Stimulated activated naive CD4-positive, alpha-beta T cell (primary cell): ENCODE data around the gene AIRE.
A peak's percentile ranks its signal among the peaks of the same experiment; 100 is the strongest.
"Not testable (repeated sequence)": the region's sequence is repeated elsewhere in the genome, so short reads cannot be mapped to it uniquely, and the experiment has no call there.

Experiments
- DNase-seq, 6 experiments: peaks; one replicate each; lab custom pipeline; 2025; lab: John Stamatoyannopoulos, UW

The AIRE gene

DNA sequence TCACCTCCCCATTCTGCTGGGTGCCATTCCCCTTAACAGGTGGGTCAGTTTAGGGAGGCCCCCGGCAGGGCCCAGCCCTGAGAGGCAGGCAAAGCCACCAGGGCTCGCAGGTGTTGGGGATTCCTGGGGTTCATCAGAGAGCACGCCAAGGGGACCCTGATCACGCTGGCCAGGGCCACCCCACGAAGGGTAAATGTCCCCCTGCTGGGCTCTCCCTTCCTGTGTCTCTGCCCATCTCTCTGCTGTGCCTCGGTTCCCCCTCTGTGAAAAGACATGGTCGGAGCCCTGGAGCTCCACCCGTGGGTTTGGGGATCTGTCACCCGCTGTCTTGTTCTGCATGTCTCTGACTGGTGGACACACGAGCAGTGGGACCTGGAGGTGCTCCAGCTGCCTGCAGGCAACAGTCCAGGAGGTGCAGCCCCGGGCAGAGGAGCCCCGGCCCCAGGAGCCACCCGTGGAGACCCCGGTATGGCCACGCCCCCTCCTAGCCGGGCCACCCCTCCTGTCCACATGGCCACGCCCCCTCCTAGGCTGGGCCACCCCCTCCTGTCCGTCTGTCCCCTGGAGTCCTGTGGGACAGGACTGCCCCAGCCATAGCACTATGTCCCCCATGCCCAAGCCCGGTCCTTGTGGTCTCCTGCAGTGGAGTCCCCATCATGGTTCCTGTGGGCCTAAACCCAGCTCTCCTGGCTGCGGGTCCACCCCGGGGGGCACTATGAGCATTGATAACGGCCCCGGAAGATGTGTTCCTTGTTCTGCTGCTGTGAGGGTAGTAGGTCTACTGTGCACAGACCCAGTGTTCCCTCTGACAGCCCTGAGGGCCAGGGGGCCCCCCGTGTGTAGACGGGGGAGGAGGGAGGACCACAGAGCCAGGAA, 6.5 kb downstream of the AIRE start:
- DNase-seq, result no peak

DNA sequence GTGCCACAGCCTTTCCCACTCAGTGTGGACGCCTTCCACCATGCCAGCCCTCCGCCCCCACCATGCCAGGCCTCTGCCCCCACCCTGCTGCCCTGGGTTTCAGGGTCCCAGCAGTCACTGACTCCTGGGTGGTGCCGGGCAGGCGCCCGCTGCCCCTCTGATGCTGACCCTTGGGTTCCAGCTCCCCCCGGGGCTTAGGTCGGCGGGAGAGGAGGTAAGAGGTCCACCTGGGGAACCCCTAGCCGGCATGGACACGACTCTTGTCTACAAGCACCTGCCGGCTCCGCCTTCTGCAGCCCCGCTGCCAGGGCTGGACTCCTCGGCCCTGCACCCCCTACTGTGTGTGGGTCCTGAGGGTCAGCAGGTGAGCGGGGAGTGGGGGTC, 7.1 kb downstream of the AIRE start:
- DNase-seq, result no peak

DNA sequence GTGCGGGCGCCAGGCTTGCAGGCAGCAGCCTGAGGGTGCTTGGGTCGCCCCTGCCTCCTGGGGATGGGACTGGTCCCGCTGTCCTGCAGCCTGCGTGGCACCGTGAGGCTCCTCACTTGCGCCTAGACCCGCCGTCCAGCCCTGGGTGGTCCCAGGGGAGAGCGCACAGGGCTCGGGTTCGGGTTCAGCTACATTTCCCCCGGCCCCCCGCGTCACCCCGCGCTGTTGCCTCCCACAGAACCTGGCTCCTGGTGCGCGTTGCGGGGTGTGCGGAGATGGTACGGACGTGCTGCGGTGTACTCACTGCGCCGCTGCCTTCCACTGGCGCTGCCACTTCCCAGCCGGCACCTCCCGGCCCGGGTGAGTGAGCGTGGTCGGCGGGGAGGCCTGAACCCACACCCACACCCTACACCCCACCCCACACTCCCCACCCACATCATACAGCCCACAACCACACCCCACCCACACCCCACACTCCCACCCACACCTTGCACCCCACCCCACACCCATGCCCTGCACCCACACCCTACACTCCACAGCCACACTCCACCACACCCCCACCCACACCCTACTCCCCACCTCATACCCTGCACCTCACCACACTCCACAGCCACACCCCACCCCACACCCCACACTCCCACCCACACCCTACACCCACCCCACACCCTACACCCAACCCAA, 8.0 kb downstream of the AIRE start:
- peak in 3 of 6 experiments; percentile 10 to 61 (median 14) for DNase-seq

DNA sequence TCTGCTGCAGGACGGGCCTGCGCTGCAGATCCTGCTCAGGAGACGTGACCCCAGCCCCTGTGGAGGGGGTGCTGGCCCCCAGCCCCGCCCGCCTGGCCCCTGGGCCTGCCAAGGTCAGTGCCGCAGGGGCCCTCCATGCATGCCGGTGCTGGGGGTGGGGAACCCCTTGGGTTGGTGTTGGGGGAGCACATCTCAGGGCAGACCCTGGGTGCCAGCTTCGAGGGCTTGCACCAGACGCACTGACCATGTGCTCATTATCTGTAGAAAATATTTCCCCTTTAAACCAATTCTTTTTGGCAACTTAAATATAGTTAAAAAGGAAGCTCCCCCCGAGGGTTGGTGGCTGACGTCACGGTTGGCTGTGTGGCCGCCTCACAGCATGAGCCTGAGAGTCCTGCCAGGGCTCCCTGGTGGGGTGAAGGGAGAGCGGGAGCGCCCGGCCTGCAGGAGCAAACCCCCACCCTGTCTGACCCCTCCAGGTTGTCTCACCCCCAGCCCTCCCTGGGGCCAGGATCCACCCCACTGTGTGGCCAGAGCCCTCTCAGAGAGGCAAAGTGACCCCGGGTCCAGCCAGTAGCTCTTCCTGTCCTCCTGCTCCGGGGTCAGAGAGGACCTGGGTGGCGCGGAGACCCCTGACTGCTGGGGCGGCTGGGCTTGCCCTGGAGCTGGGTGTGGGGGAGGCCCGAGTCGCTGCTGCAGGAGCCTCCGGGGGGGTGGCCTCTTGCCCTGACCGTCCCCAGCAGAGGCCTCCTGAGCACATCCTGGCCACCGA, 8.9 kb downstream of the AIRE start:
- peak in 1 of 6 experiments; percentile 11 for DNase-seq

DNA sequence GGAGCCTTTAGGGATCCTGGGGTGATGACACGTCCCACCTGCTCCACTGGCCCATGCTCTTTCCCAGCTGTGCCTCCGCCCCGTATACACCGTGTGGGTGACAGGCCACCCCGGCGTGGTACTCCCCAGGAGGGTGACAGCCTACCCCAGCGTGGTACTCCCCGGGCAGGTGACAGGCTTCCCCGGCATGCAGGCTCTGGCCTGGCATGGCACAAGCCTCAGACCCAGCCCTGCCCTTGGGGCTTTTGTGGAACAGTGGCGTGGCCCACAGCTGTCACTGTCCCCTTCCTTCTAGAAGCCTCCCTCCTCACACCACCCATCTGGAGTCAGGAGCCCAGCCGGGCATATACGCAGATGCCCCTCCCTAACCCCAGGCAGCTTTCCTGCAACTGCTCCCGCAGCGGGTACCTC, 9.5 kb downstream of the AIRE start:
- no peak for DNase-seq

DNA sequence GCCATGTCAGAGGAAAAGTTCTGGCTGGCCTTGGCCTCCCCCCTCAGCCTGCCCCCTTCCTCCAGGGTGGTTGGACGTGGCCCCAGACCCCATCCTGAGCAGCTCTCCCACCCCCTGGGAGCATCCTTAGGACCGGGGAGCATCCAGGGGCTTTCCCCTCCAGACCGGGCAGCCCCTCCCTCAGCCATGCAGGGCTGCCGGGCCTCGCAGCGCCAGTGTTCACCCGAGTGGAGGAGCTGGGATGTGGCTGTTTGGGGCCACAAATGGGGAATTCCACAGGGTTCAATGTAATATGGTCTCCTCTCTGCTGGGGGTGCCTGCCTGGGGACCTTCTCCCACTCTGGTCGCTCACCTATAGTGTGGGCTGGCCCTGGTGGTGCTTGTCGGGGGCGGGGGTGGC, 10.0 kb downstream of the AIRE start:
- DNase-seq, result no peak

DNA sequence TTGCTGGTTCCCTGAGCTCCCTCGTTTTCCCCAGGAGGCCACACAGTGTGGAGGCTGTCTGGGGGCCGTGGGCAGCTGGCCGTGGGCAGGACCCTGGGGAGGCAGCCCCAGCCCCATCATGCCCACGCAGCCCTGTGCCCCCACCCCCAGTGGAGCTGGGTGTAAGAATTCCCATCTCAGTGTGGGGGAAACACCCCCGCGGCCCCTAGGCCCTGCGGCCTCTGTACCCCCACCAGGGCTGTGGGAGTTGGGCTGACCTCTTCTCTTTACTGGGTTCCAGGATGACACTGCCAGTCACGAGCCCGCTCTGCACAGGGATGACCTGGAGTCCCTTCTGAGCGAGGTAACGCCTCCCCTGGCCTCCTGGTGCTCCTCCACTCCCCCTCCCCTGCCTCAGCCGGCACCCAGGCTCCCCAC, 10.4 kb downstream of the AIRE start:
- DNase-seq, result no peak

DNA sequence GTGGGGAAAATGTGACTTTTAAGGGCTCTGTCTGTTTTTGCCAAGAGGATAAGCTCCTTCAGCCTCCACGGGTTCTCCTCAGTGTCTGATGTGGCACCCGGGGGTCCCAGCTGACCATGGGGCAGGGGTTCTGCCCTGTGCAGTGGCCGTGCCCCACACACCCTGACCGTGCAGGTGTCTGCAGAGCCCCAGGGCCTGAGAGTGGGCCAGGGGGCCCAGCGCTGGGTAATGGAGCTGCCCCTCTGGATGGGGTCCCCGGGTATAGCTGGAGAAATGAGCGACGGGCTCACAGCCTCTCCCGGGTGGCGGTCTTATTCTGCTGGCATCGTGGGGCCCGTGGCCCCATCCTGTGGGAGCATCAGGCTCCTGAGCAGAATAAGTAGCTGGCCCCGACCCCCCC, 11.2 kb downstream of the AIRE start:
- DNase-seq, result no peak

DNA sequence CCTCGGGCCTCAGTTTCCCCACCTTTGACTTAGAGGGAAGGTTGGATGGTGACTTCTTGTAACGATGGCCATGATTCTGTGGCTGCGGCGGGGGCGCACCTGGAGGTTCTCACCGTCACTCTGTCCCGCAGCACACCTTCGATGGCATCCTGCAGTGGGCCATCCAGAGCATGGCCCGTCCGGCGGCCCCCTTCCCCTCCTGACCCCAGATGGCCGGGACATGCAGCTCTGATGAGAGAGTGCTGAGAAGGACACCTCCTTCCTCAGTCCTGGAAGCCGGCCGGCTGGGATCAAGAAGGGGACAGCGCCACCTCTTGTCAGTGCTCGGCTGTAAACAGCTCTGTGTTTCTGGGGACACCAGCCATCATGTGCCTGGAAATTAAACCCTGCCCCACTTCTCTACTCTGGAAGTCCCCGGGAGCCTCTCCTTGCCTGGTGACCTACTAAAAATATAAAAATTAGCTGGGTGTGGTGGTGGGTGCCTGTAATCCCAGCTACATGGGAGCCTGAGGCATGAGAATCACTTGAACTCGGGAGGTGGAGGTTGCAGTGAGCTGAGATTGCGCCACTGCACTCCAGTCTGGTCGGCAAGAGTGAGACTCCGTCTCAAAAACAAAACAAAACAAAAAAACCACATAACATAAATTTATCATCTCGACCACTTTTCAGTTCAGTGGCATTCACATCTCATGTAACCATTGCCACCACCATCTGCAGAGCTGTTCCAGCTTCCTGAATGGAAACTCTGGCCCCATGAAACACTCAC, 12.0 kb downstream of the AIRE start:
- DNase-seq, result peak; percentile 50 to 64 (median 56)

DNA sequence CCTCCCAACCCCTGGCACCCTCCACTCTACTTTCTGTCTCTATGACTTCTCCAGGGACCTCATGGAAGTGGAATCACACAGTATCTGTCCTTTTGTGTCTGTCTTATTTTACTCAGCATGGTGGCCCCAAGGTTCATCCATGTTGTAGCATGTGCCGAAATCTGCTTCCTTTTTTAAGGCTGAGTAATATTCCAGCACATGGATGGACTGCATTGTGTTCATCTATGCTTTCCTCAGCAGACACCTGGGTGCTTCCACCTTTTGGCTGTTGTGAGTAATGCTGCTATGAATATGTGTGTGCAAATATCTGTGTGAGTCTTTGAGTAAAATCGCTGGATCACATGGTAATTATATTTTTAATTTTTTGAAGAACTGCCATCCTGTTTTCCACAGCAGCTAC, 12.6 kb downstream of the AIRE start:
- DNase-seq, result no peak

DNA sequence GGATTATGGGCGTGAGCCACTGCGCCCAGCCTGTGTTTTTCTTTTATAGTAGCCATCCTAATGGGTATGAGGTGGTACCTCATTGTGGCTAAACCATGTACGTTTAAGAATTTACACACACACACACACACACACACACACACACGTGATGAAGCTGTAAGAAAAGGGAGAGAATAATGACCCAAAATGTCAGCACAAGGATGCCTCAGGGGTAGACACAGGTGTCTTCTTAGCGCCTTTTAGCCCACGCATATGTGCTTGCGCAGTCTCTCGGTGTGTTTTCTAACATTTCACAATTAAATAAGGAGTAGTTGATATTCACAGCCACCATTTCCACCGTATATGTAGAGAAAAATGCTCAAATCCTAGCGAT, 13.4 kb downstream of the AIRE start:
- peak in 2 of 6 experiments; percentile 23 to 43 for DNase-seq

DNA sequence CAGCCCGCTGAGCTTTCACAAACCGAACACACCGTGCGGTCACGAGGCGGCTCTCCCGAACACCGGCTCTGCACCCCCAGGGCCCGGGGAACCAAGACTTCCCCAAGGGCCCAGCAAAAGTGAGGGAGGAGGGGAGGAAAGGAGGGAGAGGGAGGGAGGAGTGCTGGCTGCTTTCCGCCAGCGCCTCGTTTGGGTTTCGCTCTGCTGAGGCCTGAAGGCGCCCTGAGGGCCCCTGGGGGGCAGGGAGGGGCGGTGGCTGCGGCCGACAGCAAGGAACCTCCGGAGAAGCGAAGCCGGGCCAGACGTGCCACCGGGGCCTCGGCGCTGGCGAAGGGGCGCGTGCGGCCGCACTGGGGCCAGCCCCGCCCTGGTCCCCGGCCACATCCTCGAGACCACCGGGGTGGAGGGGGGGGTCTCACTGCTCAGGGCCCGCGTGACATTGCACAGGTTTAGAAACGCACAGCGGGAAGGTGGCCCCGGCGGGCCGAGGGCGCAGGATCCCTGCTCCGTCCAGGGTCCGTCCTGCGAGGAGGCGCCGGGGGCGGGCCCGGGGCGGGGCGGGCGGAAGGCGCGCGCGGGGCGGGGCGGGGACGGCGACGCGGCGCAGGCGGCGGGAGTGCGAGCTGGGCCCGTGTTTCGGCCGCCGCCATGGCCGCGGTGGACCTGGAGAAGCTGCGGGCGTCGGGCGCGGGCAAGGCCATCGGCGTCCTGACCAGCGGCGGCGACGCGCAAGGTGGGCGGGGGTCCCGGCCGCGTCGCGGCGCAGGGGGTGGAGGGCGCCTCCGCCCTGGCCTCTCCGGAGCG, 14.0 kb downstream of the AIRE start, which contains the start of gene PFKL:
Gene PFKL (plus strand): TSS at position 596 of the 804 bp plus-strand sequence. CDS start 53 bp downstream, at position 649.
- DNase-seq, result peak in 5 of 6 experiments; percentile 24 to 75 (median 49)

DNA sequence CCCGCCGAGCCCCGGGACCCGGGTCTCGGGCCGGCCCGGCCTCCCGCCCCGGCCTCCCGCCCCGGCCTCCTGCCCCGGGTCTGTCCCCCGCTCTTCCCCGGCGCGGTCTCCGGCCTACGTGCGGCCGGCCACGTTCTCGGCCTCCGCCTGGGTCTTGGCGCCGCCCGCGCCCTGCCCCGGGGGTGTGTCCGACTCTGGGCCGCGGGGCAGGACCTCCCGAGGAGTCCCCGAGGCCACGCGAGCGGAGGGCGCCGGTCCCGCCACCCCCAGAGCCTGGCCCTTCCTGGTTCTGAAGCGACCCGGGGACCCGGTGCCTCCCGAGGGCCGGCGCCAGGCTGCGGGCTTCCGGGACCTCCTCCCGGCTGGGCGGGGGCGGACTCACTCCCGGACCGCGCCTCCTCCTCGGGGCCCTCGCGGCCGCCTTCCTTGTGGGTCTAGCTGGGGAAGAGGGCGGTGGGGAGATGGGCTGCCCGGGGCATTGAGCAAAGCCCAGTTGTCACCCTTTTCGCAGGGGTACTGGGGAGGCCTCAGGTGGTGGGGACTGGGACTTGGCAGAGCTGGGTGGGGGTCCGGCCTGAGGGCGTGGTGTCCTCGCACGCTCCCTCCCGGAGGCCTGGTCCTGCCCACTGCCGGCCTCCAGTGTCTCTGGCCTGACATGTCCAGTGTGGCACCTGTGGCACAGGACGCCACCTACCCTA, 14.7 kb downstream of the AIRE start:
- DNase-seq, result peak in 5 of 6 experiments; percentile 16 to 51 (median 23)

DNA sequence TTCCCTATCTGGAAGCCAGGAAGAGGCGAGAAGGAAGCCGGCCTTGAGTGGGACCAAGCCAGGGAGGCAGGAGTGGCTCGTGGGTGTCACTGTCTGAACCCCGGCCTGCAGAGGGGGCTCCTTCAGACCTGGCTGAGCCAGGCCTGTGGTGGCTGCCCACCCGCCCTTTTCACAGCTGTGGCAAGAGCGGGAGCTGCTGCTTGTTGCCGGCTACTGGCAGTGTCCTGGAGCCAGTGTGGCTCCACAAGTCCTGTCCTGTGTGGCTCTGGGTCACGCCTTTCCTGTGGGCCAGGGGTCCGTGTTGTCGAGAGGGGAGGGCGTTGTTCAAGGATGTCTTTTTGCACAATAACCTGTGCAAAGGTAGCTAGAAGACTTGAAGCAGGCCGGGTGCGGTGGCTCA, 15.5 kb downstream of the AIRE start:
- no peak for DNase-seq

DNA sequence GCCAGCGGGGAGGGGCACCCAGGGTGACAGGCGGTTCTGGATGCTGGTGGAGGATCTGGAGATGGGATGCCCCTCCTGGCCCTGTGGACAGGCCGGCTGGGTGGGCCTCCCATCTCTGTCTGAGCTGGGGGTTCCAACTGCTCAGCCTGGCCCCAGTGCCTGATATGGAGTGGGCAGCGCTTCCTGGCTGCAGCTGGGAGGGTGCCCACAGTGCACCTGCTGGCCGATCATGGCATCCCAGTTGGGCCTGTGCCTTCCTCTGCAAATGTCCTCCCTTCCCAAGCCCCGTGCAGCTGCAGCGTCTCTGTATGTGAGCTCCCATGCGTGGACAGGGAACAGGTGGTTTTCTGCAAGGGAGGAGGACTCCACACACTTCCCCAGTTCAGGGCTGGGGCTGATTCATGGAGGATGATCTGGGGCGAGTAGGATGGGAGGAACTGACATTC, 16.3 kb downstream of the AIRE start:
- no peak for DNase-seq

DNA sequence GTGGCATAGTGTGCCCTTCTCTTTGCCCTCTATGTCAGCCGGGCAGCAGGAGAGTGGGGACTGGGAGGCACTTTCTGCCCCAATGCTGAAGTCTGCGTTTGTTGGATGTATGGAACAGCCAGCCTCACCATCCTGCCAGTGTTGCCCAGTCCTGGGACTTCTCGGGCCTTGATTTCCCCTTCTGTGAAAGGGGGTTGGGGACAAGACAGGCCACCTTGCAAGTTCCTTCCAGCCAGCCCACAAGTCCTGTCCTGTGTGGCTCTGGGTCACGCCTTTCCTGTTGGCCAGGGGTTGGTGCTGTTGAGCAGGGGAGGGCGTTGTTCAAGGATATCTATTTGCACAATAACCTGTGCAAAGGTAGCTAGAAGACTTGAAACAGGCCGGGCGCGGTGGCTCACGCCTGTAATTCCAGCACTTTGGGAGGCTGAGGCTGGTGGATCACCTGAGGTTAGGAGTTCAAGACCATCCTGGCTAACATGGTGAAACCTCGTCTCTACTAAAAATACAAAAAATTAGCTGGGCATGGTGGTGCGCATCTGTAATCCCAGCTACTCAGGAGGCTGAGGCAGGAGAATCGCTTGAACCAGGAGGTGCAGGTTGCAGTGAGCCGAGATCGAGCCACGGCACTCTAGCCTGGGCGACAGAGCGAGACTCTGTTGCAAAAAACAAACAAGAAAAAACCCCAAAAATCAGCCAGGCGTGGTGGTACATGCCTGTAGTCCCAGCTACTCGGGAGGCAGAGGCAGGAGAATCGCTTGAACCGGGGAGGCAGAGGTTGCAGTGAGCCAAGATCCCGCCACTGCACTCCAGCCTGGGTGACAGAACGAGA, 17.1 kb downstream of the AIRE start:
- not testable (repeated sequence) for DNase-seq

DNA sequence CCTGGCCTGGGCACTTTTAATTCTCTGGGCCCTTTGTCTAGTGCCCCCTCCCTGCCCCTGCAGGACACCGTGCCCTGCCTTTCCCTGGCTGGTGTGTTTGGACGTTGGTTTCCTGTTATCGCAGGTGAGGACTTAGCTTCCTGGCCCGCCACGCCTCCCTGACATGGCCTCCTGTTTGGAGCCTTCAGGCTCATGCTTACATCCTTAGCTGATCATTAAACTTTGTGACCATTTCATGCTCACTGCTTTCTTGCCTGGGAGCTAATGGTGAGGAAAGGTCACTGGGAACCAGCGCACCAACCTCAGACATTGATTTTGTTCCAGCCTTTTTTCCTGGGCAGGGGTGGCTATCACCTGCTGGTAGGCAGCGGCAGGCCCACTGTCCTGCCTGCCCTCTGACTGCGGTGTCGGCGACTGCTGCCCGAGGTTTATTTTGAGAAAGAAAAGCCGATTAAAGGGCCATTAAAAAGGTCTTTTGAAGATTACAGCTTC, 17.9 kb downstream of the AIRE start:
- DNase-seq, result no peak

DNA sequence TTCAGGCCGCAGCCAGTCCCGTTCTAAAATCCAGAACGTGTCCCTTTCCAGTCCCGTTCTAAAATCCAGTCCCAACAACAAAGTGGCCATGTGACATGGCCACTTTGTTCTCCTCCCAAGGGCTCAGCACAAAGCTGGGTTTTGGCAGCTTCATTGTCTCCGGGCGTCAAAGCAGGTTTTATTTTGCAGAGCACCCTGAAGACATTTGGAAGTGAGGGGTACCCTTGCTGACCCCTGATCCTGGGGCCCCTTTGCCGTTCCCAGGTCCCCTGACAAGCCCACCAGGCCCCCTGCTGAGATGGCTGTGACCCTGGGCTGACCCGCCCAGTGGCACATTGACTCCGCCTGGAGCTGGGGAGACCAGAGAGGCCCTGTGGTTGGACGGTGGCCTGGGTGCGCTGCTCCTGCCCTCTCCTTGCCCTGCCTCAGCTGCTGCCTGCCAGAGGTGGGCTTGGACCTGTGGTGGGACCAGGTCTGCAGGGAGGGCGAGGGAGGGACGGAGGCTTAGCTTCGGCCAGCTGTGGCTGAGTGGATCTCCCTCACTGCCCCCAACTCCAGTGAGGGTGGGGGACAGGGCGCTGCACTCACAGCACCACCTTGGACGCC, 18.4 kb downstream of the AIRE start:
- DNase-seq, result no peak

DNA sequence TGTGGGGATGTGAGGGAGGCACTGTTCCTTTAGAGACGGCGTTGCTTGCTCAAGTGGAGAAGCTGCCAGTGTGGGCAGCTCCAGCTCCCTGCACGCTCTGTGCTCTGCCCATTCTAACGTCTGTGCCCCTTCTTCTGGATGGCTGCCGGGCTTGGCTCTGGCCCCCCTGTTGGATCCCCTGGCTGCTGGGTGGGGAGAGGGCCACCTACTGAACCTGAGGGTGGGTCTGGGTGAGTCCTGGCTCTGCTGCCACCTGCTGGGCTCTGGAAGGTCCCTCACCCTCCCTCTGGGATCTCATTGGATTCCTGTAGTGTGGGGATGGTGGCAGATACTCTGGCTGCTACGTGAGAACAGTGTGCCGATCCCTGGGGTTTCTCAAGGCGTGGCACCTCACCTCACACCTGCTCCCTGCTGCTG, 19.2 kb downstream of the AIRE start:
- peak in 5 of 6 experiments; percentile 18 to 56 (median 38) for DNase-seq
